ENCODE data around the gene GP5.

GP5 gene

DNA sequence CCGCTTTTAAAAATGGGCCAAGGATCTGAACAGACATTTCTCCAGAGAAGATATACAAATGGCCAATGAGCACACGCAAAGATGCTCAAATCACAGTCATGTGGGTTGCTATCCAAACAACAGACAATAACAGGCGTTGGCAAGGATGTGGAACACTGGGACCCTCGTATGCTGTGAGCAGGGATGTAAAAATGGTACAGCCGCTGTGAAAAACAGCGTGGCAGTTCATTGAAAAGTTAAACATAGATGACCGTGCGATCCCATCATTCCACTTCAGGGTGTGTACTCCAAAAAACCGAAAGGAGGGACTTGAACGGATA lies 22.9 kb downstream of the GP5 start:
- DNase-seq (ENCODE audit: low read depth): no peak

- no peak for DNase-seq (ENCODE audit: low read depth)
Observed at GRCh38 chr3:194375473-194376240, 23.4 kb downstream of the GP5 start.

- no peak for DNase-seq (ENCODE audit: low read depth)
Observed at GRCh38 chr3:194374935-194375334, 24.1 kb downstream of the GP5 start.

DNA sequence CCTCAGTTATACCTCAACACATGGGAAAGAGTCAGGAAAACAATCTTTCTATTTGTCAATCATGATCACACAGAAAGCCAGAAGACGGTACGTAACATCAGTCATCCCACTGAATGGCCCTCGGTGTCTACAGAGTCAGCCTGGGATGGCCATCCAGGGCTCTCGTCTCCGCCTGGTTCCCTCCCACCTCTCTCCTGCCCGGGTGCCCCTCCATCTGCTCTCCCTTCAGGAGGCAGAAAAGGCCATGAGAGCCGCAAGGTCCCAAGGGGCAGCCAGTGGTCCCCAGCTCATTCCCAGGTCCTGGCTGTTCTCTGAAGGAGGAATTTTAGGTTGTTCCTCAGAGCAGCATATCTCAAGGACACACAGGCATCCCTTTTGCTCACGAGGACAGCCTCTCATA lies 25.2 kb downstream of the GP5 start:
- DNase-seq (ENCODE audit: low read depth): no peak

GRCh38 chr3:194373028-194373427 lies 26.0 kb downstream of the GP5 start:
- no peak for DNase-seq (ENCODE audit: low read depth)

GRCh38 chr3:194370753-194371152 lies 28.3 kb downstream of the GP5 start:
- DNase-seq (ENCODE audit: low read depth): no peak

DNA sequence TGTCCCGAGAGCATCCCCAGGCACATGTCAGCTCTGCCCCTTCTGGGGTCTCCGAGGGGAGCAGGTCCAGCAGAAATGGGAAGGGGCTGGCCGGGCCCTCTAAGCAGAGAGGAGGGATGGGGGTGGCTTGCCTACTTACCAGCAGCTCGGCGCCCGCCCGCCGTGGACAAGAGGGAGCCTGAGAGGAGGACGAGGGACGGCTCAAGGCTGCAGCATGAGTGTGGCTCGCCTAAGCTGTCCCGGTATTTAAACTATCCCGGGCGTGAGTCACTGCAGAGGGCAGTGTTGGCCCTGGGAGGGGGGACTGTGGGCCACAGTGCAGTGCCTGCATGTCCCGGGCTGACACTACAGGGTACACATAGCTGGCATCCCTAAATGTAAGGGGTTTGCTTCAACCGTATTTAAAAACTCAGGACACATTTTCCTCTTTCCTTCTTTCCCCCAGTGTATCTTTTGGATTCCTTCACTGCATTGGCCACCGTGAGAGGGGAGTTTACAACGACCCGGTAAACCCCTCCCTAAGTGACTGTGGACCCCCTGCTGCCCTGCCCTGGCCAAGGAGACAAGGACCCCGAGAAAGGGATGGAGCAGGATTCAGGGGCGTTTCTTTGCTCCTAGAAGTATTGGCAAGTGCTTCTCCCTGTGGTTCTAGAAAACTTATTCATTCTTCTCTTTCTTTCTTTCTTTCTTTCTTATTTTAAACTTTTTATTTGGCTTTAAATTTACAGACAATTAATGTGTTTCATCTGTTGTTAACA lies 29.4 kb downstream of the GP5 start, which contains the start of gene LRRC15:
Gene LRRC15, minus strand, starts transcription at position 222 of the 758 bp plus-strand sequence. CDS start 8,700 bp downstream, outside the sequence.
- no peak for DNase-seq (ENCODE audit: low read depth)

DNA sequence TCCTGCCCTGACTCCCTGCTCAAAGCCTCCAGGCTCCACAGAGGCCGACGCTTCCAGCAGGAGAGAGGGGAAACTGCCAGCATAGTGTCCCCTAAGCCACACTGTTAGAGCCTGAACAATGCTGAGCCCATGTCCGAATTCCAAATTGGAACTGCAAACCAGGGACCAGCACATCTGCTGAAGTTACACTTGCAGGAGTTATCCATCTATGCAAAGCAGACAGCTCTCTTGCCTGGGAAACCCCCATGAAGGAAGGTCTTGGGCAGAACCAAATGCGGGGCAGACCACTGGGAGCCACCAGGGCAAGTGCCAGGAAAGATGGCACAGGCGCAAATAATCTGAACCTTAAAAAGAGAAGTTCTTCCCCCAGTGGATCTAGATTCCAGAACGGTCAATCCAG lies 30.1 kb downstream of the GP5 start:
- no peak for DNase-seq (ENCODE audit: low read depth)

DNA sequence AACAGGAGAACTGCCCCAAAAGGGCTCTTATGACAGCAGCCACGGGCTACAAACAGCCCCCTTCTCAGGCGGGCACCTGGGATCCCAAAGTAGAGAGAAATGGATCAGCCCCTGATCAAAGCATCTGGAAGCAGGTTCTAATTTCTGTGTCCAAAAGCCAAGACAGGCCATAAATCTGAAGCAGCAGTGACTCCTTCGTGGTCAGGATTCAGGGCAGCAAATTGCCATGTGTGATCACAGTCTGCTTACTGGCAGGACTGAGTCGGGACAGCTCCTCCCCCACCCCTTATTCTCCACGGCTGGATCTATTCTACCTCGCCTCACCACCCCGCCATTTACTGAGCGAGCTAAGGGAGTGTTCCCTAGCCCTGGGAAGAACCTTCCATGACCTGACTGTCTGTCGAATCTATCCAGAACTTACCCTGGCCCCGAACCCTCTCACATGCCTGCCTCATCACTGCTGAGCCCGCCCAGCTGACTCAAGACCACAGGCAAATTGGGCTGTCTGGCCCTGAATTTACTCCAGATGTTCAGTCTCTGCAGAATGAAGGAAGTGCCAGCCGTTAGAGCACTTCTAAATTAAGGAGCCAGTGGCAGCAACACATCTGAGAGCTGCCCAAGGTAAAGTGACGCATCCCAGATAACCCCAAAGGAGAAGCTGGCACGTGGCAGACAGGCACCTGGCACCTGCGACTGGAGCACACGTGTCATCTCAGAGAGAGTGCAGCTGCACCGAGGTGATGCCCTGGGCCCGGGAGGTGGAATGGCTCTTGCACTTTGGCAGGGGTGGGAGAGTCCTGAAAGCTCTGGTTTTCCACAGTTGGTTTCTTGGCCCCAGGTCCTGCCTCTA lies 30.8 kb downstream of the GP5 start:
- no peak for DNase-seq (ENCODE audit: low read depth)

GRCh38 chr3:194365978-194366490 lies 33.0 kb downstream of the GP5 start:
- DNase-seq (ENCODE audit: low read depth): no peak

DNA sequence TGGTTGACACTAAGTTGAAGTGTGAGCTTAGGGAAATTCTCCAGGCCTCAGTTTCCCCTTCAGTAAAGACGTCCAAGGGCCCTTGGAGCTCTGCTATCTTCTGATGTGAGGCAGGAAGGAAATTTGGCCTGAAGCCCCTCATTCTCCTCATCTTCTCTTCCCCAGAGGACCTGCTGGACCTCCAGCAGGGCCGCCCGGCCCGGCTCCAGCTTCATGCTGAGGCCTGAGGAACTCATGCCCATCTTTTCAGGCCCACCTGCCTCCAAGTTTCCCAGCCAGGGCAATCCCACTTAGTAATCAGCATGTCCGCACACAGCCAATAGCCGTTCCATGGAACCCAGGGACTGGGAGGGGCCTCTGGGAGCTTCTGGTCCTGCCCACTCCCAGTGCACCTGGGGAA lies 33.5 kb downstream of the GP5 start:
- no peak for DNase-seq (ENCODE audit: low read depth)

GRCh38 chr3:194364652-194365434 lies 34.2 kb downstream of the GP5 start:
- no peak for DNase-seq (ENCODE audit: low read depth)

- no peak for DNase-seq (ENCODE audit: low read depth)
Observed at GRCh38 chr3:194364314-194364651, 34.8 kb downstream of the GP5 start.

GRCh38 chr3:194360568-194360967 lies 38.5 kb downstream of the GP5 start:
- DNase-seq (ENCODE audit: low read depth): no peak

DNA sequence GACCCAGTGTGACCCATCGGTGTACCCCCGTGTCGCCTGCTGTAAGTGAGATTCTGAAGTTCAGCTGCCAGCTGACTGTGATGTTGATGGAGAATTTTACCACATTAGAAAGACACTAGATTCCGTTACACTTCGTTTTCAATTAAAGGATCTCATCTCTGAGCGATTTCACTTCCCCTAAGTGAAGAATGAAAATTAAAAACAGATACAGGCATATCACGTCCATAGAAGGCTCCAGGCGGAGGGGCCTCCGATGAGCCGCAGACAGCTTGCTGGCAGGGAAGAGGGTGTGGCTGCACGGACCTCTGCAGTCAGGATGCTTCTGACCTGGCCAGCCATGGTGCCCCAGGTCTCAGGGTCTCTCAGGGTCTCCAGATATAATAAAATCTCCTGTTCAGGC lies 41.4 kb downstream of the GP5 start:
- DNase-seq (ENCODE audit: low read depth): no peak

GRCh38 chr3:194355379-194355778 lies 43.7 kb downstream of the GP5 start:
- no peak for DNase-seq (ENCODE audit: low read depth)

DNA sequence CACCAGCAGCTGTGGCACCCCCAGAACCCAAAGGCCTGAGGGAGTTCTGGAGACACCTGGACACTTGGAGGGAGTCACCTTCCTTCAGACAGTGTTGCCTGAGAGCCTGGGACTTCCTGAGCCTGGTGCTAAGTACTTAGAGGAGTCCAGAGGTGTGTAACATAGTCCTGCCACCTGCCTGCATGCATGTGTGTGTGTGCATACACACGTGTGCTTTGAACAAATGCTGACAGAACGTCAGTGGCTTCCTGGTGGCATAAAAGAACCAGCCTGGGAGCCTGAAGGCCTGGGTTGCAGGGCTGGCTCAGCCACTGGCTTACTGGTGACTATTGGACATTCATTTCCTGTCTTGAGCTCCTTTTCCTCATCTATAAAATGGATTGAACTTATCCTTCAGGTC lies 44.8 kb downstream of the GP5 start:
- DNase-seq (ENCODE audit: low read depth): no peak

DNA sequence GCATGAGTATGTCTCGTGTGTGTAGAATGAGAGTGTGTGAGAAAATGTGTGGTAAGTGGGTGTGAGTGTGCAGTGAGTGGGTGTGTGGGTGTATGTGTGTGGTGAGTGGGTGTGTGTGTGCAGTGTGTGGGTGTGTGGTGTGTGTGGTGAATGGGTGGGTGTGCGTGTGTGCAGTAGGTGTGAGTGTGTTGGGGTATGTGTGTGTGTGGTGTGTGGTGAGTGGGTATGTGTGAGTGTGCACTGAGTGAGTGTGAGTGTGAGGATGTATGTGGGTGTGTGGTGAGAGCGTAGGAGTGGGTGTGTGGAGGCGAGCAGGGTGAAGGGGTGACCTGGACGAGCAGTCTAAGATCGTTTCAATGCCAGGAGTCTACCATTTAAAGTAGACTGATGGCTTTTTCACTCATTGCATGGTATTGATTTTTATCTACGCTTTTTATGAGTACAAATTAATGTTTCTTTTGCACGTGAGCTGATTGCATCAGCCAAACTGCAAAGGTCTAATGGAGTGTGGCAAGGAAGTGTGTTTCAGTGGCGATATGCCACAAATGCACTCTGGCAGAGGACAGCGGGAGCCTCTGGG lies 46.3 kb downstream of the GP5 start:
- no peak for DNase-seq (ENCODE audit: low read depth)

GRCh38 chr3:194351952-194352536 lies 47.0 kb downstream of the GP5 start:
- DNase-seq (ENCODE audit: low read depth): no peak

DNA sequence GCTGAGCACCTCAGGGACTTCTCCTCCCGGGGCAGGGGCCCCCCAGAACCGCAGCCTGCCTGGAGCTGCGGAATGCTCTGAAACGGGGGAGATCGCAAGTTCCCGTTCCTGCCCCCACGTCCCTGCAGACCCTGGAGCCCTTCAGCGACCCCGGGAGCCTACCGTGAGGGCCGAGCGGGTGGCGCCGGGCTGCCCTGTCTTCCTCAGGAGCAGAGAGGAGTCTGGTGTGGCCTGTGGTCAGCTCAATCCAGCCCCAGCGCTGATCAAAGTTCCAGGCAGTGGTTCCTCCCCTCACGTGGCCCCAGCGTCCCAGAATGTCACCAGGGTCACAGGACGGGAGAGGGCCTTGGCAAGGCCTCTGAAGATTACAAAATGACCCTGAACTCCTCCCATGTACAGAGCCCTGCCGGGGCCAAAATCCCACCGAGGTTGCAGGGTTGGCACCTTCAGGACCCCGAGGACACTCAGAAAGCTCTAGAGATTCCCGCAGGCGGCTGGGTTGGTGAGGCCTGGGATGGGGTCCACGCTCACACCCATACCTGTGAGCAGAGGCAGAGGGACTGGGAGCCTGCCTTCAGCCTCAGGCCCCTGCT lies 47.9 kb downstream of the GP5 start, which contains the start of gene CPN2:
Gene CPN2, minus strand, starts transcription at position 249 of the 593 bp plus-strand sequence. CDS start 8,626 bp downstream, outside the sequence.
- no peak for DNase-seq (ENCODE audit: low read depth)

DNA sequence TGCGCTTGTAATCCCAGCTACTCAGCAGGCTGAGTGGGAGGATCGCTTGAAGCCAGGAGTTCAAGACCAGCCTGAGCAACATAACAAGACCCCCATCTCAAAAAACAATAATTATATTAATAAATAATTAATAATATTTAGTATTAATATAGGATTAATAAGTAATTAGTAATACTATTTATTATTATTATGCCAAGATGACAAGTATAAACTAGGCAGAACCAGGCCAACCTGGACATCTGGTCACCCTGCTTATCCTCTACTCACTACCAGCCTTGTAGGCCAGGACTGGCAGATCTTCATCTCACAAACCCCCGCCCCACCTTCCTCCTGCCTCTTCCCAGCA lies 48.4 kb downstream of the GP5 start:
- no peak for DNase-seq (ENCODE audit: low read depth)
